Panc1 (cell line): Measurements from ENCODE around the gene RNF17. TPM values are rescaled to one million over a fixed set of nuclear protein-coding genes. Genes with fewer than 3 reads are reported as not detected.

Experiments
- ATAC-seq: fragments of 200-7000 bp; cut with Tn5 transposase; 2 replicates; pipeline ENCODE4 v1.9.1; 2020; ENCODE audit warnings: mild to moderate bottlenecking, moderate library complexity
- BruUV-seq: library from RNA; stranded (reverse); fragments of 400-500 nt; replicated peaks from 2 replicates; lab custom pipeline; 2021; lab: Mats Ljungman, UMichigan
- CTCF ChIA-PET: fragments of 300-600 bp; sonication (Branson Sonifier 250); formaldehyde crosslinking; loops from one replicate; lab custom pipeline; 2022; ENCODE audit warnings: antibody characterized with exemption; lab: Charles Lee
- POLR2A ChIA-PET: fragments of 300-600 bp; sonication (Branson Sonifier 250); formaldehyde crosslinking; loops from one replicate; lab custom pipeline; 2022; ENCODE audit warnings: antibody characterized with exemption; lab: Charles Lee
- DNase-seq: peaks from one replicate; pipeline ENCODE4 v3.0.0-alpha.2; 2010; ENCODE audit warnings: low read depth, low spot score
- H3K27ac ChIP-seq: 2 replicates; pipeline ENCODE4 v1.5.1; 2011; ENCODE audit warnings: mild to moderate bottlenecking, low read length, inconsistent platforms
- H3K27me3 ChIP-seq: fragments of 200-500 bp; sonication (Bioruptor generic); 2 replicates; pipeline ENCODE4 v1.6.0; 2014; ENCODE audit warnings: low read length, inconsistent platforms; ENCODE audit not compliant: control insufficient read depth, insufficient read depth
- H3K36me3 ChIP-seq: fragments of 200-500 bp; sonication (Bioruptor generic); 2 replicates; pipeline ENCODE4 v1.5.1; 2014; ENCODE audit warnings: inconsistent platforms, mild to moderate bottlenecking, low read length, moderate library complexity; ENCODE audit not compliant: control insufficient read depth, insufficient read depth
- H3K4me1 ChIP-seq: 2 replicates; pipeline ENCODE4 v1.5.1; 2011; ENCODE audit warnings: inconsistent platforms, mild to moderate bottlenecking, low read length, moderate library complexity; ENCODE audit not compliant: control insufficient read depth, insufficient read depth
- H3K4me3 ChIP-seq, 2 experiments: 2 replicates each; pipeline ENCODE4 v1.5.1; 2011 to 2012; ENCODE audit warnings: low read depth in 2 of 2, low read length in 2 of 2, mild to moderate bottlenecking in 2 of 2, inconsistent platforms in 1 of 2, moderate library complexity in 1 of 2
- H3K9me3 ChIP-seq: fragments of 200-500 bp; sonication (Bioruptor generic); 2 replicates; pipeline ENCODE4 v1.5.1; 2014; ENCODE audit warnings: low read depth, mild to moderate bottlenecking, inconsistent platforms, low read length, moderate library complexity; ENCODE audit not compliant: control insufficient read depth, insufficient read depth
- POLR2AphosphoS5 ChIP-seq: IDR thresholded peaks from 2 replicates; pipeline ENCODE4 v1.6.1; 2012; ENCODE audit warnings: mild to moderate bottlenecking, low read depth, low read length, moderate library complexity
- REST ChIP-seq, 2 experiments: IDR thresholded peaks; 2 replicates each; pipeline ENCODE4 v1.6.1; 2011 to 2012; ENCODE audit warnings: low read depth in 2 of 2, control low read depth in 1 of 2, low read length in 1 of 2, mild to moderate bottlenecking in 1 of 2, moderate library complexity in 1 of 2; ENCODE audit not compliant: insufficient read depth in 1 of 2
- SIN3A ChIP-seq: IDR thresholded peaks from 2 replicates; pipeline ENCODE4 v1.6.1; 2012; ENCODE audit warnings: low read depth, mild to moderate bottlenecking, low read length, moderate library complexity, borderline replicate concordance; ENCODE audit not compliant: insufficient read depth
- TCF7L2 ChIP-seq: IDR thresholded peaks from 2 replicates; pipeline ENCODE4 v1.6.1; 2011; ENCODE audit warnings: mild to moderate bottlenecking, low read depth, low read length, inconsistent platforms
- in situ Hi-C: cut with HindIII; loops from 2 replicates; pipeline ENCODE4 v1.10.0; 2016; ENCODE audit warnings: low sequenced_read_pairs, low pct_unique_long_range_greater_than_20kb
- intact Hi-C: fragments of 100-400 bp; cut with micrococcal nuclease; formaldehyde crosslinking; loops from one replicate; pipeline ENCODE4 v1.10.0; 2022; ENCODE audit not compliant: unreplicated experiment
- total RNA-seq: library from RNA; stranded (reverse); gene quantifications from one replicate; pipeline ENCODE4 v1.2.1, GENCODE V29; 2021; ENCODE audit not compliant: unreplicated experiment
- TF ChIP-seq, protein P1 (sequence below): fragments of 450-650 bp; IDR thresholded peaks from 2 replicates; pipeline ENCODE4 v1.5.1; 2017; ENCODE audit warnings: mild to moderate bottlenecking

RNF17 gene
- total RNA-seq, 1 experiment from 2014 or later, result not detected

DNA sequence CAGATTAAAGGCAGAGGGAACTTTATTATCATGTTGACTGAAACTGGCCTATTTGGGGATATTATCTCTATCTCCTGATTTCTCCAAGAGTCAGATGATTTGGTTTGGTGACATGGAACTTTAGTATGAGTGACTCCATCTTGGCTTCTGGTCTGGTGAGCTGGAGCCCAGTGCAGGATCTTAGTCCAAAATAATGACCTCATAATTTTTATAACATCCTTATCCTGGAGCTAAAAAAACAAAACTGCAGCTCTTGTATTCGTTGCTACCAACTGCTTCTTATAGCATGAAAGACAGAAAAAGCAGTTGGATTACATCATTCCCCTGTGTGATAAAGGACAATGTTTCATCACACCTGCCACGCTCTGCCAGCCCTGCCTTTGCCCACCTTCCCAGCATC is 39.3 kb upstream of the RNF17 start:
- no peak overlapping the region for H3K27ac ChIP-seq
- ChIA-PET CTCF (no interaction called here), POLR2A (no interaction called here)
- intact Hi-C loops, result loop anchor here (5.0 kb wide), 2 partner anchors 32 to 147 kb away; no protein-coding TSS in a partner anchor
- H3K27me3 ChIP-seq, result no peaks in the 10 kb centered on the region; the same call in 1 of the 2 replicates
- no peak for ATAC-seq
- no peak overlapping the region for H3K4me3 ChIP-seq
- no TSS peak for BruUV-seq
- DNase-seq, result no peak
- in situ Hi-C loops, result no loop called here
- no peaks in the 10 kb centered on the region for H3K36me3 ChIP-seq
- TF ChIP-seq POLR2AphosphoS5, result no peak
- no peak for TF ChIP-seq SIN3A
- TF ChIP-seq TCF7L2, result no peak
- H3K9me3 ChIP-seq, result no peaks in the 10 kb centered on the region
- H3K4me1 ChIP-seq, result no peaks in the 10 kb centered on the region

- POLR2A ChIA-PET, result no interaction called here
- CTCF ChIA-PET, result interaction anchor here (0.5 kb wide), 1 partner anchor 32 kb away, joined by 12 read pairs; no protein-coding TSS in a partner anchor
Observed at GRCh38 chr13:24725379-24725778, 38.6 kb upstream of the RNF17 start.

More at GRCh38 chr13:24725379-24725778, 38.6 kb upstream of the RNF17 start:
- BruUV-seq, result no TSS peak
- H3K4me3 ChIP-seq, result no peak overlapping the region
- TF ChIP-seq SIN3A, result no peak
- no peak for TF ChIP-seq POLR2AphosphoS5
- TF ChIP-seq TCF7L2, result no peak
- no peak for TF ChIP-seq REST (IDR thresholded peaks at IDR 0.05; ENCODE audit: insufficient read depth in 1 of 2, low read depth in 2 of 2, low read length in 1 of 2)
- TF ChIP-seq, protein P1, sequence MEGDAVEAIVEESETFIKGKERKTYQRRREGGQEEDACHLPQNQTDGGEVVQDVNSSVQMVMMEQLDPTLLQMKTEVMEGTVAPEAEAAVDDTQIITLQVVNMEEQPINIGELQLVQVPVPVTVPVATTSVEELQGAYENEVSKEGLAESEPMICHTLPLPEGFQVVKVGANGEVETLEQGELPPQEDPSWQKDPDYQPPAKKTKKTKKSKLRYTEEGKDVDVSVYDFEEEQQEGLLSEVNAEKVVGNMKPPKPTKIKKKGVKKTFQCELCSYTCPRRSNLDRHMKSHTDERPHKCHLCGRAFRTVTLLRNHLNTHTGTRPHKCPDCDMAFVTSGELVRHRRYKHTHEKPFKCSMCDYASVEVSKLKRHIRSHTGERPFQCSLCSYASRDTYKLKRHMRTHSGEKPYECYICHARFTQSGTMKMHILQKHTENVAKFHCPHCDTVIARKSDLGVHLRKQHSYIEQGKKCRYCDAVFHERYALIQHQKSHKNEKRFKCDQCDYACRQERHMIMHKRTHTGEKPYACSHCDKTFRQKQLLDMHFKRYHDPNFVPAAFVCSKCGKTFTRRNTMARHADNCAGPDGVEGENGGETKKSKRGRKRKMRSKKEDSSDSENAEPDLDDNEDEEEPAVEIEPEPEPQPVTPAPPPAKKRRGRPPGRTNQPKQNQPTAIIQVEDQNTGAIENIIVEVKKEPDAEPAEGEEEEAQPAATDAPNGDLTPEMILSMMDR, result no peak
- intact Hi-C loops (loop anchor here (5.0 kb wide), 2 partner anchors 33 to 148 kb away; no protein-coding TSS in a partner anchor), in situ Hi-C loops (no loop called here)
- no peaks in the 10 kb centered on the region for H3K36me3 ChIP-seq
- H3K27ac ChIP-seq, result no peak overlapping the region
- no peaks in the 10 kb centered on the region for H3K9me3 ChIP-seq
- no peak for DNase-seq
- no peak for ATAC-seq
- H3K4me1 ChIP-seq, result no peaks in the 10 kb centered on the region
- no peaks in the 10 kb centered on the region for H3K27me3 ChIP-seq
